ENCODE measurements around the gene PTPRN2. TPM values are rescaled to one million over a fixed set of nuclear protein-coding genes. Genes with fewer than 3 reads are reported as not detected.

The PTPRN2 gene
- total and polyA plus RNA-seq, 2 donors (not counting 3 experiments of a cell fraction or from before 2014, with no cell fraction given): 0.62 to 0.88 TPM

- ChIA-PET CTCF (no interaction called here), POLR2A (no interaction called here)
- intact Hi-C loops (cut with micrococcal nuclease): loop anchor here (1.0 to 5.0 kb wide), 2 partner anchors 68 to 138 kb away; no protein-coding TSS in a partner anchor
- no TSS peak for BruUV-seq (replicated peaks)
- H3K27ac ChIP-seq (ENCODE audit: insufficient read depth, low read depth, low read length): no peak overlapping the region
- no peaks in the 10 kb centered on the region for H3K9me3 ChIP-seq (replicated peaks; ENCODE audit: control insufficient read depth, insufficient read depth, low read length)
- no peak for DNase-seq (ENCODE audit: low read depth, low spot score)
- peak; percentile 50 for FAIRE-seq
- H3K9ac ChIP-seq (replicated peaks; ENCODE audit: extremely low read depth, insufficient read depth, low read length): no peak overlapping the region
- H4K20me1 ChIP-seq (replicated peaks; ENCODE audit: control insufficient read depth, extremely low read depth, insufficient read depth, low read length): no peaks in the 10 kb centered on the region
- no peak for TF ChIP-seq JUN (IDR thresholded peaks at IDR 0.05; ENCODE audit: borderline replicate concordance, insufficient read depth, insufficient read length, low read depth)
- no peak for TF ChIP-seq MAX (IDR thresholded peaks at IDR 0.05; ENCODE audit: insufficient read depth, insufficient read length)
- TF ChIP-seq POLR2A (IDR thresholded peaks at IDR 0.05; ENCODE audit: low read depth, low read length): no peak
- TF ChIP-seq MYC (IDR thresholded peaks at IDR 0.05; ENCODE audit: low read depth, low read length): no peak
- TF ChIP-seq EZH2 (IDR thresholded peaks at IDR 0.05; ENCODE audit: borderline replicate concordance, low read depth, low read length, severe bottlenecking): no peak
- no peak for TF ChIP-seq FOS (IDR thresholded peaks at IDR 0.05; ENCODE audit: borderline replicate concordance, insufficient read depth, low read length)
- no peak for TF ChIP-seq GATA2 (IDR thresholded peaks at IDR 0.05; ENCODE audit: insufficient read depth, insufficient read length, low read depth, low read length)
- TF ChIP-seq POLR2AphosphoS5 (IDR thresholded peaks at IDR 0.05; ENCODE audit: insufficient read depth, low read depth, low read length): no peak
- TF ChIP-seq CTCF (IDR thresholded peaks at IDR 0.05; ENCODE audit: extremely low read depth in 1 of 2, insufficient read depth in 1 of 2, low read depth in 1 of 2, low read length in 2 of 2): no peak
- dilution Hi-C loops (cut with MboI; ENCODE audit: extremely low pct_ligation_motif_present, low sequenced_read_pairs): no loop called here
- H3K4me1 ChIP-seq (ENCODE audit: control insufficient read depth, extremely low read depth, insufficient read depth, low read length): no peaks in the 10 kb centered on the region
- no peak overlapping the region for H3K4me2 ChIP-seq (ENCODE audit: insufficient read depth, low read length)
- no peak overlapping the region for H3K4me3 ChIP-seq (replicated peaks in 1 of 3; ENCODE audit: insufficient read depth in 1 of 3, low read depth in 1 of 3, low read length in 3 of 3)
- no peaks in the 10 kb centered on the region for H3K79me2 ChIP-seq (ENCODE audit: control insufficient read depth, insufficient read depth, low read length)
- no peaks in the 10 kb centered on the region for H3K27me3 ChIP-seq (ENCODE audit: control insufficient read depth in 2 of 2, insufficient read depth in 2 of 2, low read length in 2 of 2)
- no peak overlapping the region for H2AFZ ChIP-seq (ENCODE audit: low read depth, low read length)
- no peaks in the 10 kb centered on the region for H3K36me3 ChIP-seq (ENCODE audit: control insufficient read depth in 2 of 2, extremely low read depth in 1 of 2, insufficient read depth in 2 of 2, low read length in 2 of 2)
- no peaks in the 10 kb centered on the region for H3K9me1 ChIP-seq (replicated peaks; ENCODE audit: control insufficient read depth, extremely low read depth, insufficient read depth, low read length)
Measured at GRCh38 chr7:157569967-157570366, 1017.7 kb downstream of the PTPRN2 start.

Data from endothelial cell of umbilical vein (primary cell).